Measurements from ENCODE around the gene BLTP3B.
A peak's percentile ranks its signal among the peaks of the same experiment; 100 is the strongest.

The BLTP3B gene

GRCh38 chr12:100159391-100160104, 16.9 kb upstream of the BLTP3B start:
- no peak overlapping the region for H2AFZ ChIP-seq (ENCODE audit: low read length, unreplicated experiment)
- H3K4me3 ChIP-seq (ENCODE audit: low read depth, low read length): no peak overlapping the region

DNA sequence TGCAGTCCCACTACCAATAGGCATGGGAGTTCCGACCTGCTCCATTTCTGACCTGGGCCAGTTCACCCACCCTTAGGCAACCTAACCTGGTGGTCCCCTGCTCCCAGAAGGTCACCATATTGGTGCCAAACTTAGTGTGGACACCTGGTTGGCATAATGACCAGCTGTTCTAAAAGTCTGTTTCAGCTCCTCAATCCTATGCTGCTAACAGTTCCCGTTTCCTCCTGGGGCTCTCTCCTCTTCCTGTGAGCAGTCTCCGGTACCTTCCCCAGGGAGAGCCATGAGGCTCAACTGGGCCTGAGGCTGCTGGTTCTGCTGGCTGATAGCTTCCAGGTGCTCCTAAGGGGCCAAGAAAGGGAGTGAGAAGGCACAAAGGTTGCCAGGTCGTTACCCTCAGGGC, 15.9 kb upstream of the BLTP3B start:
- Histone ChIP-seq H3K4me3 (ENCODE audit: low read depth, low read length) (no peak overlapping the region), H3K27ac (ENCODE audit: low read depth, low read length) (no peak overlapping the region), H3K36me3 (ENCODE audit: insufficient read depth, low read length) (no peaks in the 10 kb centered on the region), H3K79me2 (ENCODE audit: control insufficient read depth, insufficient read depth, low read length, unreplicated experiment) (no peaks in the 10 kb centered on the region), H2AFZ (ENCODE audit: low read length, unreplicated experiment) (no peak overlapping the region), H3K4me1 (ENCODE audit: control insufficient read depth, insufficient read depth, low read length, unreplicated experiment) (peaks cover 1% of the 10 kb centered on the region), H3K27me3 (ENCODE audit: insufficient read depth, low read length) (no peaks in the 10 kb centered on the region)

More at GRCh38 chr12:100159391-100160104, 16.9 kb upstream of the BLTP3B start:
- no peaks in the 10 kb centered on the region for H3K36me3 ChIP-seq (ENCODE audit: insufficient read depth, low read length)
- peaks cover 3% of the 10 kb centered on the region for H3K4me1 ChIP-seq (ENCODE audit: control insufficient read depth, insufficient read depth, low read length, unreplicated experiment)
- no peaks in the 10 kb centered on the region for H3K27me3 ChIP-seq (ENCODE audit: insufficient read depth, low read length)
- no peaks in the 10 kb centered on the region for H3K79me2 ChIP-seq (ENCODE audit: control insufficient read depth, insufficient read depth, low read length, unreplicated experiment)
- no peak overlapping the region for H3K27ac ChIP-seq (ENCODE audit: low read depth, low read length)

GRCh38 chr12:100157427-100157821, 14.8 kb upstream of the BLTP3B start:
- Histone ChIP-seq H3K4me1 (ENCODE audit: control insufficient read depth, insufficient read depth, low read length, unreplicated experiment) (no peaks in the 10 kb centered on the region), H3K79me2 (ENCODE audit: control insufficient read depth, insufficient read depth, low read length, unreplicated experiment) (no peaks in the 10 kb centered on the region), H3K36me3 (ENCODE audit: insufficient read depth, low read length) (no peaks in the 10 kb centered on the region)

GRCh38 chr12:100156731-100157426, 14.2 kb upstream of the BLTP3B start:
- Histone ChIP-seq H3K36me3 (ENCODE audit: insufficient read depth, low read length) (no peaks in the 10 kb centered on the region), H2AFZ (ENCODE audit: low read length, unreplicated experiment) (no peak overlapping the region), H3K27me3 (ENCODE audit: insufficient read depth, low read length) (no peaks in the 10 kb centered on the region), H3K4me3 (ENCODE audit: low read depth, low read length) (no peak overlapping the region), H3K27ac (ENCODE audit: low read depth, low read length) (no peak overlapping the region), H3K79me2 (ENCODE audit: control insufficient read depth, insufficient read depth, low read length, unreplicated experiment) (no peaks in the 10 kb centered on the region), H3K4me1 (ENCODE audit: control insufficient read depth, insufficient read depth, low read length, unreplicated experiment) (no peaks in the 10 kb centered on the region)

More at GRCh38 chr12:100157427-100157821, 14.8 kb upstream of the BLTP3B start:
- Histone ChIP-seq H3K27me3 (ENCODE audit: insufficient read depth, low read length) (no peaks in the 10 kb centered on the region), H3K4me3 (ENCODE audit: low read depth, low read length) (no peak overlapping the region), H3K27ac (ENCODE audit: low read depth, low read length) (no peak overlapping the region), H2AFZ (ENCODE audit: low read length, unreplicated experiment) (no peak overlapping the region)

DNA sequence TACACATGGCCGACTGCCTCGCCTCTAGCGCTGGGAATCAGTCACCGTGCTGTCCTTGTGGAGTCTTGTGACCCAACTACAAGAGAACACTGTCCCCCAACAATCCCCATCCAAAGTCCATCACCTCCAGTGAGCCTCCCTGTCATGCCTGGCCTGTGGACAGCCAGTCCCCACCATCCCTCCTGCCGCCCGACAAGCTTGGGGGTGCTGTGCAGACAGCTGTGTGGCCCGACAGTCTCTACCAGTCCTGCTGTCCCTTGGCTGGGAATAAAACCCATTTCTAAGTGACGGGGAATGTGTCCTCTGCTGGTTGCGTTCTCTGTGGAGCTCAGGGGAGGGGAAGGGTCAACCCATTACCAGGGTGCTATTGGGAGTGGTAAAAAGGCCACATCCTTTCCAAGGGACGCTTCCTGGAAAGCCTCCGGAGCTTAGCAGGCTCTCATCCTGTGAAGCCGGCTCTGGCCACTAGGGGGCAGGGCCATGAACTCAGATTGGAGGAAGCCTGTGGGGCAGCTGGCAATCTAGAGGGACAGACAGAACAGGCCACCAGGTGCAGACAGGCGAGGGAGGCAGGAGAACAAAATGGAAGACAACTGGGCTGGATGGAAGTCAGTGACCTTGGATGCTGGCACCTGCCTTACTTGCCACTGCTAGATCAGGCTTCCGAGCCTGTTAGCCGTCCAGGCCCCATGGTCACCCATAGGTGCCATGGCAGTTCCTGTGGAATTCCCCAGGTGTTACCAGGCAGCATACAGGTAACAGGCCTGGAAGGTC, 12.0 kb upstream of the BLTP3B start:
- Histone ChIP-seq H3K27ac (ENCODE audit: low read depth, low read length) (no peak overlapping the region), H2AFZ (ENCODE audit: low read length, unreplicated experiment) (no peak overlapping the region), H3K27me3 (ENCODE audit: insufficient read depth, low read length) (no peaks in the 10 kb centered on the region), H3K79me2 (ENCODE audit: control insufficient read depth, insufficient read depth, low read length, unreplicated experiment) (no peaks in the 10 kb centered on the region), H3K4me1 (ENCODE audit: control insufficient read depth, insufficient read depth, low read length, unreplicated experiment) (no peaks in the 10 kb centered on the region), H3K36me3 (ENCODE audit: insufficient read depth, low read length) (no peaks in the 10 kb centered on the region), H3K4me3 (ENCODE audit: low read depth, low read length) (no peak overlapping the region)

- no peaks in the 10 kb centered on the region for H3K27me3 ChIP-seq (ENCODE audit: insufficient read depth, low read length)
- H3K4me1 ChIP-seq (ENCODE audit: control insufficient read depth, insufficient read depth, low read length, unreplicated experiment): no peaks in the 10 kb centered on the region
- H2AFZ ChIP-seq (ENCODE audit: low read length, unreplicated experiment): no peak overlapping the region
- H3K36me3 ChIP-seq (ENCODE audit: insufficient read depth, low read length): no peaks in the 10 kb centered on the region
- H3K27ac ChIP-seq (ENCODE audit: low read depth, low read length): no peak overlapping the region
- no peaks in the 10 kb centered on the region for H3K79me2 ChIP-seq (ENCODE audit: control insufficient read depth, insufficient read depth, low read length, unreplicated experiment)
- no peak overlapping the region for H3K4me3 ChIP-seq (ENCODE audit: low read depth, low read length)
Measured at GRCh38 chr12:100153131-100153530, 10.5 kb upstream of the BLTP3B start.

DNA sequence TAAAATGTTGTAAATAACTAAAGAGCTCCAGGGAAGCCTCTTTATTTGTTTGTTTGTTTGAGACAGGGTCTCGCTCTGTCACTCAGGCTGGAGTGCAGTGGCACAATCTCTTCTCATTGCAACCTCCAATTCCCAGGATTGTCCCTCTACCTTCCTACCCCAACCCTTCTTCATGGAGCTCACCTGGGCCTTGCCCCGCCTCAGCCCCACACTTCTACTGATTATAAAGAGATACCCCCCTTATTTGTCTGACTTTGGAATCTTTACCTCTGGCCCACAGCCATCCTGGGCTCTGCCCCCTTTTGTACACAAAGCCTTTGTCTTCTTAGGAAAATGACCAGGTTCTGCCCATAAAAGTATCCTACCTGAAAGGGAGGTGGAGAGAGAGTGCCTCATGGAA, 9.1 kb upstream of the BLTP3B start:
- Histone ChIP-seq H3K27ac (ENCODE audit: low read depth, low read length) (no peak overlapping the region), H3K36me3 (ENCODE audit: insufficient read depth, low read length) (no peaks in the 10 kb centered on the region), H2AFZ (ENCODE audit: low read length, unreplicated experiment) (no peak overlapping the region), H3K27me3 (ENCODE audit: insufficient read depth, low read length) (no peaks in the 10 kb centered on the region), H3K4me1 (ENCODE audit: control insufficient read depth, insufficient read depth, low read length, unreplicated experiment) (no peaks in the 10 kb centered on the region), H3K4me3 (ENCODE audit: low read depth, low read length) (no peak overlapping the region), H3K79me2 (ENCODE audit: control insufficient read depth, insufficient read depth, low read length, unreplicated experiment) (no peaks in the 10 kb centered on the region)

- Histone ChIP-seq H3K79me2 (ENCODE audit: control insufficient read depth, insufficient read depth, low read length, unreplicated experiment) (peaks cover 11% of the 10 kb centered on the region), H3K4me3 (ENCODE audit: low read depth, low read length) (no peak overlapping the region), H3K27ac (ENCODE audit: low read depth, low read length) (no peak overlapping the region), H3K4me1 (ENCODE audit: control insufficient read depth, insufficient read depth, low read length, unreplicated experiment) (peaks cover 6% of the 10 kb centered on the region), H3K36me3 (ENCODE audit: insufficient read depth, low read length) (no peaks in the 10 kb centered on the region), H2AFZ (ENCODE audit: low read length, unreplicated experiment) (no peak overlapping the region), H3K27me3 (ENCODE audit: insufficient read depth, low read length) (no peaks in the 10 kb centered on the region)
Measured at GRCh38 chr12:100146252-100146651, 3.6 kb upstream of the BLTP3B start.

DNA sequence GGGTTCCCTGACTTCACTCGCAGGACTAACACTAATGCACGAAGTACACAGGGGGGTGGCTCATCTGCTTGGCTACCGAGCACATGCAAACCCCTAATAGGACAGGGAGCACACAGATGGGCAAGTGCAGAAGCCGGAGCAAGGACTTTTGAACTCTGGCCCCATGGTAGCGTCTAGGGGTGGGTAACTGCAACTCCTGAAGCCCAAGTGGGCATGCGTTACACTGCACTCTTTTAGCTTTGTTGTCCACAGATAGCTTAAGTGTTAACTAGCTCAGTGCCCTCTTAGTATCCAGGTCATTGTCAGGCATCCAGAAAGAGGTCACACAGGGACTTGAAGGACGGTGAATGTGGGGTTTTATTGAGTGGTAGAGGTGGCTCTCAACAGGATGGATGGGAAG, 3.0 kb upstream of the BLTP3B start:
- Histone ChIP-seq H3K4me3 (ENCODE audit: low read depth, low read length) (no peak overlapping the region), H2AFZ (ENCODE audit: low read length, unreplicated experiment) (no peak overlapping the region), H3K4me1 (ENCODE audit: control insufficient read depth, insufficient read depth, low read length, unreplicated experiment) (peaks cover 6% of the 10 kb centered on the region), H3K27me3 (ENCODE audit: insufficient read depth, low read length) (no peaks in the 10 kb centered on the region), H3K27ac (ENCODE audit: low read depth, low read length) (no peak overlapping the region), H3K36me3 (ENCODE audit: insufficient read depth, low read length) (no peaks in the 10 kb centered on the region), H3K79me2 (ENCODE audit: control insufficient read depth, insufficient read depth, low read length, unreplicated experiment) (peaks cover 15% of the 10 kb centered on the region)

GRCh38 chr12:100141998-100142850, 450 bp downstream of the BLTP3B start:
- Histone ChIP-seq H2AFZ (ENCODE audit: low read length, unreplicated experiment) (peak overlapping the region; percentile 96), H3K27ac (ENCODE audit: low read depth, low read length) (peak overlapping the region; percentile 94), H3K27me3 (ENCODE audit: insufficient read depth, low read length) (no peaks in the 10 kb centered on the region), H3K4me1 (ENCODE audit: control insufficient read depth, insufficient read depth, low read length, unreplicated experiment) (peaks cover 33% of the 10 kb centered on the region), H3K79me2 (ENCODE audit: control insufficient read depth, insufficient read depth, low read length, unreplicated experiment) (peaks cover 48% of the 10 kb centered on the region), H3K36me3 (ENCODE audit: insufficient read depth, low read length) (no peaks in the 10 kb centered on the region), H3K4me3 (ENCODE audit: low read depth, low read length) (peak overlapping the region; percentile 86)

All from ACC112 (cell line).